Measurements from ENCODE around the gene NKX2-3.

NKX2-3 gene

GRCh38 chr10:99583687-99584086 is 50.9 kb downstream of the NKX2-3 start:
- no peak for DNase-seq (ENCODE audit: low spot score)
